GM12874 (cell line): ENCODE measurements around the gene CYP2W1.

ENCODE experiments used
- TF ChIP-seq, protein P1 (sequence below): IDR thresholded peaks from 2 replicates; pipeline ENCODE4 v1.5.1; 2011; ENCODE audit warnings: low read depth, mild to moderate bottlenecking, control low read depth, low read length, moderate library complexity; ENCODE audit not compliant: insufficient read depth

The CYP2W1 gene

GRCh38 chr7:1008733-1009363, 25.9 kb downstream of the CYP2W1 start:
- TF ChIP-seq, protein P1, sequence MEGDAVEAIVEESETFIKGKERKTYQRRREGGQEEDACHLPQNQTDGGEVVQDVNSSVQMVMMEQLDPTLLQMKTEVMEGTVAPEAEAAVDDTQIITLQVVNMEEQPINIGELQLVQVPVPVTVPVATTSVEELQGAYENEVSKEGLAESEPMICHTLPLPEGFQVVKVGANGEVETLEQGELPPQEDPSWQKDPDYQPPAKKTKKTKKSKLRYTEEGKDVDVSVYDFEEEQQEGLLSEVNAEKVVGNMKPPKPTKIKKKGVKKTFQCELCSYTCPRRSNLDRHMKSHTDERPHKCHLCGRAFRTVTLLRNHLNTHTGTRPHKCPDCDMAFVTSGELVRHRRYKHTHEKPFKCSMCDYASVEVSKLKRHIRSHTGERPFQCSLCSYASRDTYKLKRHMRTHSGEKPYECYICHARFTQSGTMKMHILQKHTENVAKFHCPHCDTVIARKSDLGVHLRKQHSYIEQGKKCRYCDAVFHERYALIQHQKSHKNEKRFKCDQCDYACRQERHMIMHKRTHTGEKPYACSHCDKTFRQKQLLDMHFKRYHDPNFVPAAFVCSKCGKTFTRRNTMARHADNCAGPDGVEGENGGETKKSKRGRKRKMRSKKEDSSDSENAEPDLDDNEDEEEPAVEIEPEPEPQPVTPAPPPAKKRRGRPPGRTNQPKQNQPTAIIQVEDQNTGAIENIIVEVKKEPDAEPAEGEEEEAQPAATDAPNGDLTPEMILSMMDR, result no peak

GRCh38 chr7:1009747-1010146, 26.8 kb downstream of the CYP2W1 start:
- TF ChIP-seq, protein P1, result no peak

- TF ChIP-seq, protein P1, result no peak
Measured at GRCh38 chr7:1010226-1010625, 27.2 kb downstream of the CYP2W1 start.

DNA sequence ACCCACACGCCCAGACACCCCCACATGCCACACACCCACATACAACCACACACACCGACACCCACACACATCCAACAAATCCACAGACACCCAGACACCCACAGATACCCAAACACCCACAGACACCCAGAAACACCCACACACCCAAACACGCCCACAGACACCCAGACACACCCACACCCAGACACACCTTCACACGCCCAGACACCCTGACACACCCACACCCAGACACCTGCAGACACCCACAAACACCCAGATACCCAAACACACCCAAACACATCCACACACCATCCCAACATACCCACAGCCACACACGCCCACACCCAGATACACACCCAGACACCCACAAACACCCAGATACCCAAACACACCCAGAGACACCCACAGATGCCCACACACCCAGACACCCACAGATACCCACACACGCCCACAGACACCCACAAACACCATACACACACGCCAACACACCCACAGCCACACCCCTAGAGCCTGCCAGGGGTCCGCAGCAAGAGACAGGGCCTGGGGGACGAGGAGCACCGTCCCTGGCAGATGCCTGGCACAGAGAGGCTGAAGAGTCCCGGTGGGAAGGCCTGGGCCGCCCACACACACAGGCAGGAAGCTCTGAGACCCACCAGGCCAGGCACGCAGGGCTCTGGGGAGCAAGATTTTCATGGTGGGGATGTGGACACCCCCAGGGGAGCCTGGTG, 28.5 kb downstream of the CYP2W1 start:
- TF ChIP-seq, protein P1, result no peak

GRCh38 chr7:1012004-1012715, 29.2 kb downstream of the CYP2W1 start:
- TF ChIP-seq, protein P1, result no peak

GRCh38 chr7:1012716-1013095, 29.7 kb downstream of the CYP2W1 start:
- TF ChIP-seq, protein P1, result no peak

GRCh38 chr7:1013581-1013980, 30.6 kb downstream of the CYP2W1 start:
- TF ChIP-seq, protein P1, result no peak
